Ovary (tissue), 9 donors: ENCODE data around the gene ARHGAP40. TPM values are rescaled to one million over a fixed set of nuclear protein-coding genes. Genes with fewer than 3 reads are reported as not detected.

ENCODE experiments used
- DNase-seq, 5 donors: peaks; one replicate each; pipeline ENCODE4 v3.0.0-alpha.2; 2019 to 2020
- H3K27ac ChIP-seq, 2 donors: fragments of 200-600 bp; one replicate each; pipeline versions ENCODE4 v1.5.1 to v1.8.0; 2019 to 2022
- H3K27me3 ChIP-seq: fragments of 200-600 bp; one replicate; pipeline ENCODE4 v1.8.0; 2022
- H3K36me3 ChIP-seq: fragments of 200-600 bp; sonication (generic); one replicate; pipeline ENCODE4 v1.5.1; 2019
- H3K4me1 ChIP-seq: one replicate; pipeline ENCODE4 v1.8.1; 2013; ENCODE audit warnings: mild to moderate bottlenecking, moderate library complexity; ENCODE audit not compliant: insufficient read depth
- H3K4me3 ChIP-seq: fragments of 200-600 bp; sonication (generic); one replicate; pipeline ENCODE4 v1.5.1; 2017
- H3K9me3 ChIP-seq, 2 donors: fragments of 200-600 bp in 1 of 2; sonication (generic) in 1 of 2; one replicate each; pipeline versions ENCODE4 v1.5.1 to v1.8.1; 2013 to 2019; ENCODE audit warnings: mild to moderate bottlenecking in 1 of 2, moderate library complexity in 1 of 2
- CTCF ChIP-seq, 3 donors: fragments of 450-650 bp in 2 of 3; fragments of 200-600 bp in 1 of 3; IDR thresholded peaks; one replicate each; pipeline versions ENCODE4 v1.5.1 to v1.8.0; 2016 to 2022; ENCODE audit warnings: antibody characterized with exemption in 3 of 3, mild to moderate bottlenecking in 1 of 3
- EP300 ChIP-seq: sonication (generic); formaldehyde crosslinking; IDR thresholded peaks from one replicate; pipeline ENCODE4 v1.6.1; 2017; ENCODE audit warnings: antibody characterized with exemption
- POLR2A ChIP-seq: fragments of 450-650 bp; IDR thresholded peaks from one replicate; pipeline ENCODE4 v1.6.1; 2017; ENCODE audit warnings: antibody characterized with exemption, mild to moderate bottlenecking, moderate library complexity
- WGBS, 3 donors: extraction: QIAGEN DNeasy Blood & Tissue Kit in 1 of 3; methylation state at CpG; one replicate each; pipeline versions ENCODE4 v1.1.5 to v1.1.7; 2013 to 2017; 5-methylcytosine and 5-hydroxymethylcytosine counted together
- intact Hi-C, 4 donors: fragments of 100-400 bp; cut with DNase I; formaldehyde crosslinking; loops; one replicate each; pipeline versions ENCODE4 v1.11.0 to v1.15.1; 2022 to 2023
- polyA plus RNA-seq, 2 donors: library from polyadenylated mRNA; stranded (reverse); fragments of 200-250 nt in 1 of 2; fragments of 350-450 nt in 1 of 2; fragmentation: Illumina TruSeq in 1 of 2; extraction: RNeasy Lipid Tissue Mini Kit (QIAGEN cat#74804) in 1 of 2; gene quantifications; one replicate each; pipeline ENCODE4 v1.2.3, GENCODE V29; 2013 to 2014
- total RNA-seq, 7 donors: library from RNA; depleted of rRNA in 2 of 7; stranded (reverse); fragments of >200 nt in 2 of 7; fragmentation: NEBNext Ultra II Directional in 3 of 7; extraction: Animal tissue kit (Norgen Biotek cat#: 25700) in 3 of 7; gene quantifications; one replicate each; pipeline versions ENCODE4 v1.1.0 to v1.2.4, GENCODE V29; 2016 to 2023
- donor health status: DM: no; HTN: no; CAD: no; lungs with moderate emphysema.
- donor health status: DM: no; HTN: no; CAD: no.
- donor health status: Bipolar disorder and iron deficiency.
- donor health status: DM: yes; HTN: yes; CAD: no.
- donor health status: DM: no; HTN: no; CAD: no.
- donor health status: DM: yes; HTN: yes; CAD: no.

ARHGAP40 gene
- total and polyA plus RNA-seq, 9 donors: not detected

GRCh38 chr20:38649275-38649891 lies 47.8 kb downstream of the ARHGAP40 start:
- Histone ChIP-seq H3K4me1 (no peaks in the 10 kb centered on the region), H3K9me3 (no peaks in the 10 kb centered on the region), H3K27ac (no peak overlapping the region), H3K27me3 (no peaks in the 10 kb centered on the region), H3K4me3 (no peak overlapping the region), H3K36me3 (no peaks in the 10 kb centered on the region)
- TF ChIP-seq EP300 (no peak), CTCF (IDR thresholded peaks at IDR 0.05) (no peak), POLR2A (no peak)
- WGBS, 3 donors: 15 to 21% (median 17%) methylated on average over 10 of the region's 10 CpGs
- intact Hi-C loops: loop anchor here in 2 of 4 donors (5.0 to 10.0 kb wide), 3 partner anchors 85 to 398 kb away; no protein-coding TSS in a partner anchor
- DNase-seq: no peak

DNA sequence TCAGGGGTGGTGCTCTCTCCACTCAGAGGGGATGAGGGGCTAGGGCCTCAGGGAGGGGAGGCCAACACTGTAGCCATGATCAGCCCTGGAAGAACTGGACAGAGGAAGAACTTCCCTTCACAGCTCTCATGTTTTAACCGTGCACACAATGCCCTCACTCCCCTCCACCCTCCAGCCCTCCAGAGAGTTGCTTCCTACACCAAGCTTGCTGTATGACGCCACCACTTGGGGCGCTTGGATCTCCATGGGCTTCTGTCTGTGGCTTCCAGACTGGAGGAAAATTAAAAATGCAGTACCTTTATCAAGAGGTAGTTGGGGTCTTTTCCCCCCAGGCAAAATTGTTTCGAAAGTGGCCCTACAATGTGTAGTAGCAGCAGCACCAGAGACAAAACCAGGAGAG lies 48.4 kb downstream of the ARHGAP40 start:
- 35 to 51% (median 39%) methylated on average over 4 of the region's 4 CpGs for WGBS, 3 donors
- TF ChIP-seq EP300 (no peak), POLR2A (no peak), CTCF (IDR thresholded peaks at IDR 0.05) (no peak)
- Histone ChIP-seq H3K27ac (no peak overlapping the region), H3K27me3 (no peaks in the 10 kb centered on the region), H3K9me3 (no peaks in the 10 kb centered on the region), H3K36me3 (no peaks in the 10 kb centered on the region), H3K4me1 (no peaks in the 10 kb centered on the region), H3K4me3 (no peak overlapping the region)
- DNase-seq: no peak
- intact Hi-C loops: loop anchor here in 1 of 4 donors (10.0 kb wide), 1 partner anchor 245 kb away; no protein-coding TSS in a partner anchor

DNA sequence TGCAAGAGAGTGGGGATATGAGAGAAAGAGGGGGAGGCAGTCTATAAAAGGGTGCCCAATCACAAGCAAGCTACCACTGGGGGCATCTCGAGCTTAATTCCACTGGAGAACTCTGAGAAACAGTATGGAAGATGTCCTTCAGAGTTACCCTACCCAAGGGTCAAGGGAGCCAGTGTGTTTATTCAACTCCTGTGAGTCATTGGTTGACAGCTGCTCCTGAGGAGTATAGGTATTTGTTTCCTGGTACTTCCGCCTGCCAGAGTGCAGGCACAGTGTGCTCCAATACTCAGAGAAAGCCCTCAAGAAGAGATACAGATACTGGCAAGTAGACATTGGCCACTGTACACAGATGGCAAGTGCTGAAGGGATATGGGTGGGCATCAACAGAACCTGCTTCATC lies 49.5 kb downstream of the ARHGAP40 start:
- no peaks in the 10 kb centered on the region for H3K27me3 ChIP-seq
- no peaks in the 10 kb centered on the region for H3K4me1 ChIP-seq
- intact Hi-C loops: loop anchor here in 1 of 4 donors (10.0 kb wide), 1 partner anchor 244 kb away; no protein-coding TSS in a partner anchor
- no peak overlapping the region for H3K27ac ChIP-seq
- WGBS, 3 donors: 28 to 38% (median 34%) methylated on average over 2 of the region's 2 CpGs
- H3K36me3 ChIP-seq: no peaks in the 10 kb centered on the region
- TF ChIP-seq CTCF (IDR thresholded peaks at IDR 0.05): no peak
- no peak for TF ChIP-seq POLR2A
- TF ChIP-seq EP300: no peak
- no peak overlapping the region for H3K4me3 ChIP-seq
- no peak for DNase-seq
- H3K9me3 ChIP-seq: no peaks in the 10 kb centered on the region

GRCh38 chr20:38651562-38651961 lies 50.0 kb downstream of the ARHGAP40 start:
- no peaks in the 10 kb centered on the region for H3K27me3 ChIP-seq
- no peaks in the 10 kb centered on the region for H3K36me3 ChIP-seq
- DNase-seq: no peak
- H3K4me1 ChIP-seq: no peaks in the 10 kb centered on the region
- no peak overlapping the region for H3K27ac ChIP-seq
- intact Hi-C loops: loop anchor here in 1 of 4 donors (10.0 kb wide), 1 partner anchor 243 kb away; no protein-coding TSS in a partner anchor
- no peak overlapping the region for H3K4me3 ChIP-seq
- TF ChIP-seq POLR2A: no peak
- 86 to 91% (median 87%) methylated on average over 6 of the region's 6 CpGs for WGBS, 3 donors
- H3K9me3 ChIP-seq: no peaks in the 10 kb centered on the region

GRCh38 chr20:38652995-38653394 lies 51.4 kb downstream of the ARHGAP40 start:
- Histone ChIP-seq H3K27me3 (no peaks in the 10 kb centered on the region), H3K9me3 (no peaks in the 10 kb centered on the region), H3K4me1 (no peaks in the 10 kb centered on the region), H3K36me3 (no peaks in the 10 kb centered on the region), H3K27ac (no peak overlapping the region), H3K4me3 (no peak overlapping the region)
- DNase-seq: no peak
- intact Hi-C loops: loop anchor here in 1 of 4 donors (10.0 kb wide), 1 partner anchor 242 kb away; no protein-coding TSS in a partner anchor
- TF ChIP-seq CTCF (IDR thresholded peaks at IDR 0.05) (no peak), EP300 (no peak), POLR2A (no peak)
- 87 to 95% (median 88%) methylated on average over 2 of the region's 2 CpGs for WGBS, 3 donors
